Common myeloid progenitor, CD34-positive (primary cell): Measurements from ENCODE around the gene RNASE9.
"Not testable (repeated sequence)": the region's sequence is repeated elsewhere in the genome, so short reads cannot be mapped to it uniquely, and the experiment has no call there.

Experiments
- CTCF ChIA-PET: fragments of 350-600 bp; sonication (Branson Sonifier 250); formaldehyde crosslinking; loops from one replicate; lab custom pipeline; 2021; ENCODE audit warnings: antibody characterized with exemption; lab: Charles Lee
- POLR2A ChIA-PET: fragments of 350-600 bp; sonication (Branson Sonifier 250); formaldehyde crosslinking; loops from one replicate; lab custom pipeline; 2021; ENCODE audit warnings: antibody characterized with exemption; lab: Charles Lee
- DNase-seq, 3 donors: peaks; one replicate each; pipeline versions ENCODE4 v3.0.0 to v3.0.0-alpha.2; 2013
- H3K27ac ChIP-seq, 2 experiments: 1 replicate in 1 of 2; 2 replicates in 1 of 2; pipeline ENCODE4 v1.7.0; 2013; ENCODE audit warnings: inconsistent platforms in 2 of 2, low read length in 2 of 2, mild to moderate bottlenecking in 2 of 2, low read depth in 1 of 2, moderate library complexity in 1 of 2; ENCODE audit not compliant: severe bottlenecking in 2 of 2, insufficient read depth in 1 of 2, poor library complexity in 1 of 2
- H3K27me3 ChIP-seq, 5 experiments: replicated peaks in 2 of 5; 1 replicate in 3 of 5; 2 replicates in 2 of 5; pipeline versions ENCODE4 v1.6.1 to v1.7.0; 2013; ENCODE audit warnings: low read length in 4 of 5, mild to moderate bottlenecking in 2 of 5, moderate library complexity in 2 of 5, inconsistent platforms in 1 of 5; ENCODE audit not compliant: insufficient read depth in 5 of 5, control insufficient read depth in 4 of 5
- H3K36me3 ChIP-seq, 4 experiments: 1 replicate in 2 of 4; 2 replicates in 2 of 4; pipeline versions ENCODE4 v1.6.1 to v1.7.0; 2013; ENCODE audit warnings: low read length in 3 of 4, control low read depth in 1 of 4, mild to moderate bottlenecking in 1 of 4; ENCODE audit not compliant: control insufficient read depth in 4 of 4, insufficient read depth in 4 of 4
- H3K4me1 ChIP-seq, 4 experiments: 1 replicate in 3 of 4; 2 replicates in 1 of 4; pipeline versions ENCODE4 v1.6.1 to v1.7.1; 2013; ENCODE audit warnings: low read length in 3 of 4, mild to moderate bottlenecking in 3 of 4, control low read depth in 1 of 4, inconsistent platforms in 1 of 4, moderate library complexity in 1 of 4; ENCODE audit not compliant: control insufficient read depth in 4 of 4, insufficient read depth in 4 of 4; ENCODE audit errors: control extremely low read depth in 1 of 4
- H3K4me3 ChIP-seq, 7 experiments: 1 replicate in 4 of 7; 2 replicates in 3 of 7; pipeline versions ENCODE4 v1.5.1 to v1.7.0; 2013; ENCODE audit warnings: mild to moderate bottlenecking in 7 of 7, low read length in 6 of 7, moderate library complexity in 6 of 7, inconsistent platforms in 2 of 7, low read depth in 2 of 7, control low read depth in 1 of 7; ENCODE audit not compliant: insufficient read depth in 4 of 7, control insufficient read depth in 1 of 7; ENCODE audit errors: extremely low read depth in 1 of 7
- H3K9me3 ChIP-seq, 5 experiments: 1 replicate in 4 of 5; 2 replicates in 1 of 5; pipeline versions ENCODE4 v1.6.1 to v1.7.1; 2013; ENCODE audit warnings: low read length in 4 of 5, mild to moderate bottlenecking in 2 of 5, inconsistent platforms in 1 of 5, low read depth in 1 of 5, moderate library complexity in 1 of 5; ENCODE audit not compliant: control insufficient read depth in 4 of 5, insufficient read depth in 2 of 5; ENCODE audit errors: control extremely low read depth in 1 of 5
- WGBS: methylation state at CpG from one replicate; pipeline ENCODE4 v1.1.5; 2013; ENCODE audit not compliant: insufficient coverage; 5-methylcytosine and 5-hydroxymethylcytosine counted together

Gene RNASE9

GRCh38 chr14:20512177-20512905, 48.5 kb downstream of the RNASE9 start:
- Histone ChIP-seq H3K4me1 (no peaks in the 10 kb centered on the region), H3K4me3 (no peak overlapping the region), H3K27ac (no peak overlapping the region), H3K27me3 (peaks cover 0 to 2% (median 0%) of the 10 kb centered on the region in 5 experiments), H3K9me3 (no peaks in the 10 kb centered on the region), H3K36me3 (no peaks in the 10 kb centered on the region)
- CTCF ChIA-PET, result no interaction called here
- 83% methylated on average over 3 of the region's 7 CpGs for WGBS
- DNase-seq, result no peak
- POLR2A ChIA-PET, result no interaction called here

GRCh38 chr14:20508367-20508766, 52.5 kb downstream of the RNASE9 start:
- ChIA-PET CTCF (no interaction called here), POLR2A (no interaction called here)
- no peak for DNase-seq
- H3K27ac ChIP-seq, result no peak overlapping the region
- no peak overlapping the region for H3K4me3 ChIP-seq
- no peaks in the 10 kb centered on the region for H3K9me3 ChIP-seq
- H3K4me1 ChIP-seq, result peaks cover 0 to 3% (median 0%) of the 10 kb centered on the region in 4 experiments
- no peaks in the 10 kb centered on the region for H3K36me3 ChIP-seq
- WGBS, result 100% methylated on average over 3 of the region's 8 CpGs
- peaks cover 0 to 2% (median 0%) of the 10 kb centered on the region in 5 experiments for H3K27me3 ChIP-seq

- H3K9me3 ChIP-seq, H3K27ac ChIP-seq, POLR2A ChIA-PET, H3K27me3 ChIP-seq, DNase-seq, CTCF ChIA-PET, H3K4me1 ChIP-seq, H3K36me3 ChIP-seq, H3K4me3 ChIP-seq: not testable (repeated sequence)
- WGBS, result 100% methylated on average over 1 of the region's 3 CpGs
These were observed 53.3 kb downstream of the RNASE9 start for GRCh38 chr14:20507537-20507936.

GRCh38 chr14:20506752-20507151, 54.1 kb downstream of the RNASE9 start:
- H3K4me3 ChIP-seq, H3K27ac ChIP-seq, CTCF ChIA-PET, H3K9me3 ChIP-seq, POLR2A ChIA-PET, H3K4me1 ChIP-seq, DNase-seq, H3K36me3 ChIP-seq, H3K27me3 ChIP-seq: not testable (repeated sequence)
- no CpG with 5 or more reads among the region's 30 CpGs for WGBS

- H3K4me3 ChIP-seq, CTCF ChIA-PET, H3K27ac ChIP-seq, H3K4me1 ChIP-seq, H3K9me3 ChIP-seq, DNase-seq, H3K27me3 ChIP-seq, POLR2A ChIA-PET, H3K36me3 ChIP-seq: not testable (repeated sequence)
- WGBS, result no CpG with 5 or more reads among the region's 30 CpGs
These were observed 54.6 kb downstream of the RNASE9 start for GRCh38 chr14:20506276-20506675.
